NCI-H82 treated with DMSO at 0.1 percent for 48 hours (cell line): Measurements from ENCODE around the gene ATXN1.
A peak's percentile ranks its signal among the peaks of the same experiment; 100 is the strongest.
"Not testable (repeated sequence)": the region's sequence is repeated elsewhere in the genome, so short reads cannot be mapped to it uniquely, and the experiment has no call there.

Experiments used
- DNase-seq: peaks from one replicate; lab custom pipeline; 2025; ENCODE audit not compliant: unreplicated experiment; lab: John Stamatoyannopoulos, UW

Gene ATXN1

GRCh38 chr6:16760516-16761470, at the start of gene ATXN1:
ATXN1 (minus strand) TSS chr6:16761460.
- no peak for DNase-seq

GRCh38 chr6:16810411-16810810, 49.2 kb upstream of the ATXN1 start:
- no peak for DNase-seq

GRCh38 chr6:16809753-16810358, 48.6 kb upstream of the ATXN1 start:
- no peak for DNase-seq

GRCh38 chr6:16807956-16808355, 46.7 kb upstream of the ATXN1 start:
- DNase-seq, result no peak

- no peak for DNase-seq
These were observed 45.1 kb upstream of the ATXN1 start for GRCh38 chr6:16806363-16806762.

GRCh38 chr6:16805243-16805950, 44.1 kb upstream of the ATXN1 start:
- DNase-seq, result peak; percentile 72

- peak; percentile 72 for DNase-seq
These were observed 43.4 kb upstream of the ATXN1 start for GRCh38 chr6:16804546-16805242.

GRCh38 chr6:16803294-16804200, 42.3 kb upstream of the ATXN1 start:
- peak; percentile 90 for DNase-seq

GRCh38 chr6:16802071-16802470, 40.8 kb upstream of the ATXN1 start:
- DNase-seq, result no peak

GRCh38 chr6:16800942-16801341, 39.7 kb upstream of the ATXN1 start:
- no peak for DNase-seq

GRCh38 chr6:16800341-16800740, 39.1 kb upstream of the ATXN1 start:
- no peak for DNase-seq

- DNase-seq, result no peak
These were observed 38.3 kb upstream of the ATXN1 start for GRCh38 chr6:16799279-16800193.

- DNase-seq, result no peak
These were observed 32.7 kb upstream of the ATXN1 start for GRCh38 chr6:16793828-16794412.

GRCh38 chr6:16789329-16790038, 28.2 kb upstream of the ATXN1 start:
- DNase-seq, result no peak

GRCh38 chr6:16787128-16787682, 25.9 kb upstream of the ATXN1 start:
- no peak for DNase-seq

GRCh38 chr6:16785496-16785895, 24.2 kb upstream of the ATXN1 start:
- DNase-seq, result no peak

- not testable (repeated sequence) for DNase-seq
These were observed 23.7 kb upstream of the ATXN1 start for GRCh38 chr6:16784957-16785356.
